ENCODE measurements around the gene UBE4B.
"Not testable (repeated sequence)": the region's sequence is repeated elsewhere in the genome, so short reads cannot be mapped to it uniquely, and the experiment has no call there.

The UBE4B gene

DNA sequence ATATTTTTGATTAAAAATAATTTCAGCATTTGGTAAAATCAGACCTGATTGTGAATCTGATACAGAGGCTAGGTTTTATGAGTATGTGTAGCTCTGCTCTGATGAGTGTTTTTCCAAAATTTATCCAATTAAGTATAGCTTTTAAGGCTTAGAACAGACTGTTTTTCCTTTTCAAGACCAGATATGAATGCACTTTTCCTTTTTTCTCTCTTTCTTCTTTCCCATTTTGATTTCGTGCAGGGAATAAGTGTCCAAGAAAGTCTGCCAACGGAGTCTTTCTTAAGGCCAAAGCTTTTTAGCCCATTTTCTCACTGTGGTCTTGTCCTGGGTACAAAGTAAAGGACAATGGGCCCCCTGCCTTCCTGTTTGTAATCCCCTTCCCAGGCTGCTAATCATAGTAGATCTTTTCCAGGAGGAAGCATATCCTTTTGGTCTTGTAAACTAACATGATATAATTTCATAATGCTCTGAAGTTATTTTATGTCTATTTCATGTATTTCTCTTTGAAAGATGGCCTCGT, 180.5 kb downstream of the UBE4B start:
- DNase-seq: no peak

DNA sequence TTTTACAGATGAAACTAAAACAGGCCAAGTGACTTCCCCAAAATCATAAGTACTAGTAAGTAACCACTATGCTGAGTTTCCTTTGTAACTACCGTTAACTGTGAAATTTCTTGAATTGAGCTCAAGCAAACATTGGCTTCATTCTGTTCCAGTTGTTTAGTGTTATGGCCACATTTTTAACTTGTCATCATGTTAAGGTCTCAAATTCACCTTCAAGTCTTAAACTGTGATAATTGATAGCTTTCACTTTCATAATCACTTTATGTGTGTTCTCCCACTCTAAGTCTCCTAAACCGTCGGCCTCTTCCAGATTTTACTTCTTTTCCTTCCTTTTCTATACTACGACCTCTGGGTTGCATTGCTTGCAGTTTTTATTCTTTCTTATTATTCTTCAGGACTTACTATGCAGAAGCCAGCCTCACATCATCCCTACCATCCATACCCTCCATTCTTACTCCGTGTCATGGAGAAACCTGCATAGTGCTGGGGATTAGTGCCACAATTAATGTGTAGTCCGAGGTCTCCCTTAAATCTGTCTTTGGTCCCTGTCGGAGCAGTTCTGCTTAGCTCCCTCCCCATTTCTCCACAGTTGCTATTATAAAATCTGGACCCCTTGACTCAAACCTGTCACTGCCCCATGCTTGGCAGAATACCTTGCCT, 183.5 kb downstream of the UBE4B start:
- DNase-seq: peak in 1 of 2 donors; percentile 13

DNA sequence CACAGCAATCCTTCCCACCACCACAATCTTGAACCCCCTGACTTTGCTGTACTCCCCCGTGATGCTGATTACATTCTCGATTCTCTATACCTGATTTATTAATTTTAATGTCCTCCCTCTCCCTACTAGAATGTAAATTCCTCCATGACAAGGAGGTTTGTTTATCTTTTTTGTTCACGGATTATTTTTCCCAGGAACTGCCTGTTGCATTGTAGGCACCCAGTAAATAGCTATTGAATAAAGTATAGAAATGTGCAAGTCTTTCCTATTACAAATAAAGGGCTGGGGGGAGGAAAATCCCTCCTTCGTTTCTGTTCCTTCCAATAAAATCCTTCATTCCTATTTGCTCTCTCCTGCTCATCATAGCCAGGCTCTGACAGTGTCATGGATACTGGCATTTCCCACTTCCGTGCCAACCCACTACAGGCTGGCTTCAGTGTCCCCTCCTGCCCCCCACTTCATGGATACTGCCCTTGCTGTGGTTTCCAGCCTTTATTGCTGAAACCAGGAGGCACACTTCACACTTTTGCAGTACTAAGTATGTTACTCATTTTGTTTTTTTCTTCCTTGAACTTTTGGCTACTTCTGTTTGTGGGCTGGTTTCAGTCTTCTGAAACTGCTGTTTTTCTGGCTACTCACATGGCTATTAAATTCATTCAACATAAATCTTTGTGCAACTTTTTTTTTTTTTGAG, 185.1 kb downstream of the UBE4B start:
- DNase-seq: no peak

- no peak for DNase-seq
These were observed 187.4 kb downstream of the UBE4B start for GRCh38 chr1:10220200-10220599.

- not testable (repeated sequence) for DNase-seq
These were observed 187.9 kb downstream of the UBE4B start for GRCh38 chr1:10220657-10221056.

GRCh38 chr1:10225573-10225972, 192.8 kb downstream of the UBE4B start:
- no peak for DNase-seq

DNA sequence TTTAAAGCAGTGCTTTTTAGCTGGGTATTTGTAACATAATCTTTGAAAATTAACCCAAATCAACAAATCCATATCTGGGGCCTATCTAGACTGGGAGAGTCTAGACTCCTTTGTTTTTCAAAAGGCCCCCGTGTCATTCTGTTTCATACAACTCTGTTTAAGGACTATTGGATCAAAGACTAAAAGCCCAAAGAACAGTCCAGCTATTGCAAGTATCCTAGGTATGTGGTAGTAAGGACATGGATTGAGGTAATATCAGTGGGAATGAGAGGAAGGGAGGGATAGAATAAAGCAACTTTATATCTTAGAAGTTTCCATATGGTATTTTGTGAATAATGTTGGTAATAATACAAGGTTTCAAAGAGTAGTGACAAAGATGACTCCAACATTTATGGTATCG, 195.8 kb downstream of the UBE4B start:
- DNase-seq: no peak

DNA sequence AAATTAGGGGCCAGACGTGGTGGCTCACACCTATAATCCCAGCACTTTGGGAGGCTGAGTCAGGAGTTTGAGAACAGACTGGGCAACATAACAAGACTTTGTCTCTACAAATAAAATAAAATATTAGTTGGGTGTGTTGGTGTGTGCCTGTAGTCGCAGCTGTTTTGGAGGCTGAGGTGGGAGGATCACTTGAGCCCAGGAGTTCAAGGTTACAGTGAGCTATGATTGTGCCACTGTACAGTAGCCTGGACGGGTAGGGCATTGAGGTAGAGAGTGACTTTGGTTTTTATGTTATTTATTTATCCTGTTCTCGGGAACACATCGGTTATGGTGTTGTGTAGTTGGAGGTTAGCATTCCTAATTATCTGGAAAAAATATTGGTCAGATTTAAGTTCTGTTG, 197.1 kb downstream of the UBE4B start:
- no peak for DNase-seq
